GM19438 (cell line): Measurements from ENCODE around the gene ANKS1B.
"Not testable (repeated sequence)": the region's sequence is repeated elsewhere in the genome, so short reads cannot be mapped to it uniquely, and the experiment has no call there.

Experiments used
- ATAC-seq: cut with Tn5 transposase; IDR thresholded peaks from one replicate; pipeline ENCODE4 v1.9.1; 2021; ENCODE audit warnings: low read depth; ENCODE audit not compliant: unreplicated experiment

Gene ANKS1B

DNA sequence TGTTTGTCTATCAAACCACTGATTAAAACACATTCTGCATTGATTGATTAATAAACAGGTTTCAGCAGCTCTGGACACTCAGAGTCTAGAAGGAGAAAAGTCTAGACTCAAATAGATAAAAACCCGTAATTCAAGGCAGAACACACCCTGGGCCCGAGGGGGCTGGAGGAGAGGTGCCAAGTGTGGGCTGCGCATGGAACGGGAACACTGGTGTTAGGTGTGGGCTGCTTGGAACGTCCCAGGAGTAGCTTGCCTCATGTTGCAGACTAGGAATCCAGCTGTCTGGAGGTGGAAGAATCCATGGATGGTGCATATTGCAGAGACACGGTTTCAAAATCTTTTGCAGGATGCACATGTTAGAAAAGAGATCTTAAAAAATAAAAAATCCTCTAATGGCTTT, 1116.7 kb downstream of the ANKS1B start:
- no peak for ATAC-seq

DNA sequence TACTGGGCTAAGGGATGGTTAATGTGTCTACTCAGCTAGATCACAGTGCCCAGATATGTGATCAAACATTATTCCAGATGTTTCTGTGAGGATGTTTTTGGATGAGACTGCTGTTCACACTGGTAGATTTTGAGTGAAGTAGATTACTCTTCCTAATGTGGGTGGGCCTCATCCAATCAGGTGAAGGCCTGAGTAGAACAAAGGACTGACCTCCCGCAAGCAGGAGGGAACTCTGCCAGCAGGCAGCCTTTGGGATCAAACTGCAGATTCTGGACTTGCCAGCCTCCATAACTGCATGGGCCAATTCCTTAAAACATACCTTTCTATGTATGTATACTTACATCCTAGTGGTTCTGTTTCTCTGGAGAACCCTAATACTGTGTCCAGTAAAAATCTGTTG, 1120.4 kb downstream of the ANKS1B start:
- ATAC-seq, result no peak

DNA sequence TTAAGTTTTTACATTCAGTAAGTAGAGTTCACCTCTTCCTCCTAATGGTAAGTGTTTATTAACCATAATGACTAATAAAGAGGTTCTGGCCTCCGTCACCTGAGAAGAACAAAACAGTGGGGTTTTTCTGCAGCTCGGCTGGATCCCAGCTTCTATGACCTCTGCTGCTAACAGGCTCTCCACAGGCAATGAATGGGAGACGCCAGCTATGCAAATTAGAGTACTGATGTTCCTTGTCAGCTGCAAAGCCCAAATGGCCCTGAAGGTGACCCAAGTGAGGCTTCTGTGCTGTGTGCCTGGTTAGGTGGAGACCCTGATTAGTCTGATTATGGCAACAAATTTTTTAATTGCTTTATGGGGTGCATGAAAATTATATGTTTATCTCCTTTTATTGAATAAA, 1121.6 kb downstream of the ANKS1B start:
- ATAC-seq, result no peak

DNA sequence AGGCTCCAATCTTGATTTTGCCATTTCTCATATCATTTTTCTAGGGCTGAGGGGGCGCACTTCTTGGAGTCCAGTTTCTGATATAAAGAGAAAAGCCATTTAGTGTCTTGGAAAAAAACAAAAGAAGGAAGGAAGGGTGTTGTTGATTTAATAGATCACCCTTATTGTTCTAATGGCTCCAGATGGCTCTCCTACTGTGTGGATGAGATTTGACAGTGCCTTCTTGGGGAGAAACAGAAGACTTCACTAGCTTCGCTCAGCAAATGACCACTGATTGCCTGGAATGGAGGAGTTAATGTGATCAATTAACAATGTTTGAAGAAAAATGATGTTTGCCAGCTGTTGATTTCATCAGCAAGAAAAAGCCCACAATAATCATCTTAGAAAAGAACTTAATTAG, 1123.5 kb downstream of the ANKS1B start:
- no peak for ATAC-seq

GRCh38 chr12:98856897-98857540, 1127.7 kb downstream of the ANKS1B start:
- no peak for ATAC-seq

GRCh38 chr12:98852181-98852580, 1132.6 kb downstream of the ANKS1B start:
- ATAC-seq, result no peak

GRCh38 chr12:98847242-98847641, 1137.5 kb downstream of the ANKS1B start:
- no peak for ATAC-seq

DNA sequence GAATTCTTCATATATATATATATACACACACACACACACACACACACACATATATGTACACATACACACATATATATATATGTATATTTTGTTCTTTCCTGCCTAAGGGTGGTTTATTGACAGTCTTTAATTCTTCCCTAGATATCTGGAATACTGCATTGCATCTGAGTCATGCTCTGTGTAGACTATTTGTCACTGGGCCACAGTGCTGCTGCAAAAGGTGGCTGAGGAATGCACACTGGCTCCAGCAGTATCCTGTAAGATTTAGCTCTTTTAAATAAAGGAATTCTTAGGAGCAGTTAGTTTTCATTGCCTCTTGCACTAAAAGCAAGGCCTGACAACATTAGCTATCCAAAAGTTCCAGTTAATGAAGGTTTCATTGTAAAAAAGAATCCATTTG, 1138.8 kb downstream of the ANKS1B start:
- ATAC-seq, result no peak

- no peak for ATAC-seq
Observed at GRCh38 chr12:98840325-98840724, 1144.4 kb downstream of the ANKS1B start.

DNA sequence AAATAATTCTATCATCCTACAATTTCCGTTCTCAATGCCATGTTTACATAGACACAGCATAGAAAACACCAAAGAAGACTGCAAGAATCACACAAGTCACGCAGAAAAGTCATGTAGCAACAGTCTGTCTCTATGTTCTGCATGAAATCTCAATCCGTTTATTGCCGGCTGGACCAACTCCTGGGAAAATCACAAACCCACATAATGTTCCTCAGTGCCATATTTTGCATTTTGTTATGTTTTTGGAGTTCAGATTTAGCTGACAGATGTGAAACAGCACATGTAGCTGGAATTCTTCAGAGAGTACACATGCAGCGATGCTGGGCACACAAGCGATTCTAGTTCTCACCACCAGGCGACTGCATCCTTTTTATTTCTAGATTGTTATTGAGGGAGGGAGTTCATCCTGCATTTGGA, 1146.5 kb downstream of the ANKS1B start:
- no peak for ATAC-seq

DNA sequence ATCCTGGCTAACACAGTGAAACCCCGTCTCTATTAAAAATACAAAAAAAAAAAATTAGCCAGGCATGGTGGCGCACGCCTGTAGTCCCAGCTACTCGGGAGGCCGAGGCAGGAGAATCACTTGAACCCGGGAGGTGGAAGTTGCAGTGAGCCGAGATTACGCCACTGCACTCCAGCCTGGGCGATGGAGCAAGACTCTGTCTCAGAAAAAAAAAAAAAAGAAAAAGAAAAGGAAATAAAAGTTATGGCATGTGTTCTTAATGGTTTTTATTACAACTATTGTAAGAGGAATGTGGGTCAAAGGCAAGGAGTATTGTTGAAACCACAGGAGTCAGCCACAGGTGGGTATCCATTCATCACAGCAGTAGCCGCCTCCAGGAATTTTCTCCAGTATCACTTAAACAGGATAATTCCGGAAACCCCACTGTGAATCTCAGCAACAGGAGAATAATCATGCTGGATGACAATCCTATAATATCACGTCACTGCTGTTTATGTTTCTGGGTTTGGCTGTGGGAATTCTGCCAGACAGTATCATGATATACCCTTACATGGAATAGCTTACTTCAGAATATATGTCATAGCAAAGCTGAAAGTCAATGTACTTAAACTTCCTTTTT, 1147.5 kb downstream of the ANKS1B start:
- not testable (repeated sequence) for ATAC-seq

DNA sequence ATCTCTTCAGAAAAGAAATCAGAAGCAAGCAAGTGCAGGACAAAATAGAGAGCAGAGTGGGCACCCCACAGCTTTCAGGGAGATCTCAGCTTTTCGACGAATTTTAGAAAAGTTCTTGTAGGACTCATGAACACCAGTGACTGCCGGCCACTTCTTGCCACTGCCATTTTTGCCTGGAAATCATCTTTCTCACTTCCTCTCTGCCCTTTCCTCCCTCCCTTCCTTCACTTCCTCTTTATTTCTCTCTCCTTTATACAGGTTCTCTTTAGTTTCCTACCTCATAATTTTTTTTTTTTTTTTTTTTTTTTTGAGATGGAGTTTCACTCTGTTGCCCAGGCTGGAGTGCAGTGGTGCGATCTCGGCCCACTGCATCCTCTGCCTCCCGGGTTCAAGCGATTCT, 1154.1 kb downstream of the ANKS1B start:
- no peak for ATAC-seq

DNA sequence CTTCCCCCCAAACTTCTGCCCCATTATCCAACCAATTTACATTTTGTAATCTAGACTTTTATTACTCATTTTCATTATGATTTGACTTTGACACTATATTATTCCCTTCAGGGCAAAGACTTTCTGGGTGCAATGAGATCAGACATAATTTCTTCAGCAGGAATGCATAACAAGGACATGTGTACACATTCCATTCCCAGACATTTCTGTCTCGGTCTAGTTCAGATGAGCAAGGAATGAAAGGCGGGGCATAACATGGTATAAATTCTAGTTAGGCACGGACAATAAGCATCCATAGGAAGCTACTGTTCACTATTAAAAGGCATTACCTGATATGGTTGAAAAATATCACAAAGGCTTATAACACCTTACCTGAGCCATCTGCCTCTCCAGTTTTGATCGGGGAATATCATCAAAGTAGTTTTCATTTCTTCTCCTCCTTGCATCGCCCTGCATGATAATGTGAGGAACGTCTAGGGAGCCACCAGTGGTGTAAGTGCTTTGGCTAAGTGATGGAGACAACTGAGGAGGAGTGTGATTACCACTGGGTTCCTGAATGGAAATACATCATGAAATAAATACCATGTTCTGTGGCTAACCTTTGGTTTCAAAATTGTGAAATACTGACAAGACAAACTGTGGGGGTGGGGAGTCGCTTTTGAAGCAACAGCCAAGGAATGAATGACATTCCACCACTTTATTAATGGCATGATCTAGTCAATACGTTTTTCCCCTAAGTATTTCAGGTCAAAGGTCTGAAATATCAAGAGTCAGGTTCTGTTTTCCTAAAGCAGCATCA, 1155.7 kb downstream of the ANKS1B start:
- ATAC-seq, result no peak

GRCh38 chr12:98823012-98823411, 1161.7 kb downstream of the ANKS1B start:
- ATAC-seq, result no peak

GRCh38 chr12:98821866-98822265, 1162.9 kb downstream of the ANKS1B start:
- no peak for ATAC-seq

- ATAC-seq, result no peak
Observed at GRCh38 chr12:98821232-98821631, 1163.5 kb downstream of the ANKS1B start.

- no peak for ATAC-seq
Observed at GRCh38 chr12:98819821-98820404, 1164.8 kb downstream of the ANKS1B start.

DNA sequence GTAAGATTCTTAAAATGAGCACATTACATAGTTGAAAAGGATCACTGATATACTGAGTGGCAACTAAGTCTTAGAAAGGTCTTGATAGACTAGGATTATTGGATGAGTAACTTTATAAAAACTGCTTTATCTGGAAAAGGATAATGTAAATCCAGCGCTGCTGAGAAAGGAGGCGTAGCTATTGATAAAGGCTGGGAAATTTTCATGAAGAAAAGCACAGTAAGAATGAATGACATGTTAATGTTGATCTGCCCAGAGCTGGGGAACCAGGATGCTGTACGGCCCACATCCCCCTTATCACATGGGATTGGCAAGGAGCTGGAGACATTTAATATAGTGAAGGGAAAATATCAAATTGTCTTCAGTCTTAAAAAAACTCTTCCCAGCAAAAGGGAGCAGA, 1165.7 kb downstream of the ANKS1B start:
- ATAC-seq, result no peak

DNA sequence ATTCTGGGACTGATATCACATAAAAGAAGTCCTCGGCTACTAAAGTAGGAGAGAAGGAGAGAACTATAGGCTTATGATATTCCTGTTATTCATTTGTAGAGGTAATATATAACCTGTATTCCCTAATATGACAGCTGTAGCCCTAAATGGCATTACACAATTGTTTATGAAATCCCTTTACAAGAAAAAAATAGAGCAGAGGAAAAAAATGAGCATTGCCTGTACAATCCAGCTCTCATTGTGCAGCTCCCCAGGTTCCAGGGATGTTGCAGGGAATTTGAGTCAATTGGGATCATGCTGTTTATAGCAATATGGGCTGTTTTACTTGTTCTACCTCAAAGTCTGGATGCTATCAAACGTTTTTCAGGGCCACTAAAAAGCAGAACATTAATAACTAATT, 1166.5 kb downstream of the ANKS1B start:
- ATAC-seq, result no peak

GRCh38 chr12:98817742-98818141, 1167.0 kb downstream of the ANKS1B start:
- no peak for ATAC-seq

DNA sequence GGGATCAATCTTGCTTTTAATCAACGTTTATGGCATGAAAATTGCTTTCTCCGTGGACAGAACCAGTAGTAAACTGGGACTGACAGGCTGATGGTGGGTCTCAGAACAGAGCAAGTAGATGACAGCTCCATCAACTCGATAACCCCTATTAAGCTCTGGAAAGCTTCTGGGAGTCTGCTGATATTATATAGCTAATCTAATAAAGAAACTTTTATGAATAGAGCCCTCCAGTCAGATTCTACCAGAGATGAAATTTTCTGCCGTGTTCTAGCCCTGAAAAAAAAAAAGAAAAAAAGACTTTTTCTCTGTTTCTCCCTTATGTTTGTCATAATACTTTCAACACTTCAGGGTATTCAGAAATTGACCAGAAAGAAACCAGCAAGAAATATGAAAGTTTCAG, 1168.0 kb downstream of the ANKS1B start:
- no peak for ATAC-seq
